Glutamatergic neuron (in vitro differentiated cells): ENCODE measurements around the gene CREB3L2. TPM values are rescaled to one million over a fixed set of nuclear protein-coding genes. Genes with fewer than 3 reads are reported as not detected.

Experiments used
- DNase-seq: peaks from one replicate; pipeline ENCODE4 v3.0.0; 2022
- H3K27ac Mint-ChIP-seq: one replicate; pipeline ENCODE4 v1.8.0; 2020; ENCODE audit warnings: mild to moderate bottlenecking, mixed read lengths, inconsistent platforms; ENCODE audit not compliant: unreplicated experiment
- H3K27me3 Mint-ChIP-seq: one replicate; pipeline ENCODE4 v1.8.0; 2020; ENCODE audit warnings: mild to moderate bottlenecking, moderate library complexity, mixed read lengths, inconsistent platforms; ENCODE audit not compliant: unreplicated experiment
- H3K36me3 Mint-ChIP-seq: one replicate; pipeline ENCODE4 v1.8.0; 2020; ENCODE audit warnings: mild to moderate bottlenecking, mixed read lengths, inconsistent platforms; ENCODE audit not compliant: unreplicated experiment
- H3K4me1 Mint-ChIP-seq: one replicate; pipeline ENCODE4 v1.8.0; 2020; ENCODE audit warnings: mild to moderate bottlenecking, low read depth, mixed read lengths, inconsistent platforms; ENCODE audit not compliant: unreplicated experiment
- H3K4me3 Mint-ChIP-seq: one replicate; pipeline ENCODE4 v1.8.0; 2020; ENCODE audit warnings: mild to moderate bottlenecking, mixed read lengths, inconsistent platforms; ENCODE audit not compliant: unreplicated experiment
- H3K9me3 Mint-ChIP-seq: one replicate; pipeline ENCODE4 v1.8.0; 2020; ENCODE audit warnings: mild to moderate bottlenecking, moderate library complexity, mixed read lengths, inconsistent platforms; ENCODE audit not compliant: unreplicated experiment
- total RNA-seq: library from RNA; stranded (reverse); fragmentation: NEBNext Ultra II Directional; extraction: Animal tissue kit (Norgen Biotek cat#: 25700); gene quantifications from one replicate; pipeline ENCODE4 v1.2.1, GENCODE V29; 2021; ENCODE audit not compliant: unreplicated experiment
- TF ChIP-seq, protein P1 (sequence below): fragments of 200-600 bp; sonication (generic); IDR thresholded peaks from one replicate; pipeline ENCODE4 v1.5.0; 2021; ENCODE audit not compliant: partially characterized antibody, unreplicated experiment

CREB3L2 gene
- total RNA-seq, 1 donor from 2014 or later: 45.4 TPM

DNA sequence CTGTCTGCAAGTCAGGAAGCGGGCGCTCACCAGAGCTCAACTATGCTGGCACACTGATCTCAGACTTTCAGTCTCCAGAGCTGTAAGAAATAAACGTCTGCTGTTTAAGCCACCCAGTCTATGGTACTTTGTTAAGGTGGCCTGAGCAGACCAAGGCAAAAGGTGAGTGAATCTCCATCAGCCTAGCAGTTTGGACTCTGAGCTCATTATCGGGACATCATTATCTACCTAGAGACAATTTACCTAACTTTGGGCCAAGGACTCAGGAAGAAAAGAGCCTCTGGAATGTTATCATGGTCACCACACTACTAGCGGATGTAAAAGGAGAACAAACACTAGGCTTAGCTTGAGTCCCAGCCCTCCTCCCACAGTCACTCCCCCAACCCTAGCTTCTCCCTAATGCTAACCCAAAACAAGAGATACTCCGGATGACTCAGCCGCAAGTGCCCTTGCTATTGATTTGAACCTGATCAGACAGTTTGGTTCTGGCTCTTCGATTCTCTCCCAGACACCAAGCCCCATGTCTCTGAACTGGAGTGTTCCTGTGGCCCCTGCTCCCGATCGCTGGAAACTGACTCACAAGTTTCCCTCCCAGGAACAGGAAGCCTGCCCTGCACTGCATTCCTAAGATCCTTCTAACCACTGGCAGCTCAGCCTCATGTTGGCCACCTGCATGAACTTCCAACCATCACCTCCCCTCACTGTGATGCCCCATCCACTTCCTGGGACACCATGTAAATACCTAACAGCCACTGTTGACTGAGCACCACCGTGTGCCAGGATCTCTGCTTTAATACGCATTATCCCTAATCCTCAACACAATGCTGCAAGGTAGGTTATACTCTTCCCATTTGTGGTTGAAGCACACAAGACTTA, 34.5 kb downstream of the CREB3L2 start:
- peaks cover 6% of the 10 kb centered on the region for H3K27me3 Mint-ChIP-seq
- no peak for DNase-seq
- no peaks in the 10 kb centered on the region for H3K36me3 Mint-ChIP-seq
- no peak overlapping the region for H3K27ac Mint-ChIP-seq
- peaks cover 2% of the 10 kb centered on the region for H3K9me3 Mint-ChIP-seq
- TF ChIP-seq, protein P1, sequence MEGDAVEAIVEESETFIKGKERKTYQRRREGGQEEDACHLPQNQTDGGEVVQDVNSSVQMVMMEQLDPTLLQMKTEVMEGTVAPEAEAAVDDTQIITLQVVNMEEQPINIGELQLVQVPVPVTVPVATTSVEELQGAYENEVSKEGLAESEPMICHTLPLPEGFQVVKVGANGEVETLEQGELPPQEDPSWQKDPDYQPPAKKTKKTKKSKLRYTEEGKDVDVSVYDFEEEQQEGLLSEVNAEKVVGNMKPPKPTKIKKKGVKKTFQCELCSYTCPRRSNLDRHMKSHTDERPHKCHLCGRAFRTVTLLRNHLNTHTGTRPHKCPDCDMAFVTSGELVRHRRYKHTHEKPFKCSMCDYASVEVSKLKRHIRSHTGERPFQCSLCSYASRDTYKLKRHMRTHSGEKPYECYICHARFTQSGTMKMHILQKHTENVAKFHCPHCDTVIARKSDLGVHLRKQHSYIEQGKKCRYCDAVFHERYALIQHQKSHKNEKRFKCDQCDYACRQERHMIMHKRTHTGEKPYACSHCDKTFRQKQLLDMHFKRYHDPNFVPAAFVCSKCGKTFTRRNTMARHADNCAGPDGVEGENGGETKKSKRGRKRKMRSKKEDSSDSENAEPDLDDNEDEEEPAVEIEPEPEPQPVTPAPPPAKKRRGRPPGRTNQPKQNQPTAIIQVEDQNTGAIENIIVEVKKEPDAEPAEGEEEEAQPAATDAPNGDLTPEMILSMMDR: no peak
- peaks cover 14% of the 10 kb centered on the region for H3K4me1 Mint-ChIP-seq
- H3K4me3 Mint-ChIP-seq: no peak overlapping the region

- H3K4me1 Mint-ChIP-seq: peaks cover 19% of the 10 kb centered on the region
- H3K4me3 Mint-ChIP-seq: no peak overlapping the region
- no peak for DNase-seq
- peaks cover 6% of the 10 kb centered on the region for H3K27me3 Mint-ChIP-seq
- no peaks in the 10 kb centered on the region for H3K36me3 Mint-ChIP-seq
- TF ChIP-seq, protein P1: no peak
- H3K9me3 Mint-ChIP-seq: peaks cover 5% of the 10 kb centered on the region
- H3K27ac Mint-ChIP-seq: no peak overlapping the region
Observed at GRCh38 chr7:137966641-137967142, 35.2 kb downstream of the CREB3L2 start.

- TF ChIP-seq, protein P1: no peak
- no peak overlapping the region for H3K4me3 Mint-ChIP-seq
- peaks cover 7% of the 10 kb centered on the region for H3K9me3 Mint-ChIP-seq
- H3K36me3 Mint-ChIP-seq: no peaks in the 10 kb centered on the region
- H3K27me3 Mint-ChIP-seq: peaks cover 6% of the 10 kb centered on the region
- no peak for DNase-seq
- H3K4me1 Mint-ChIP-seq: peaks cover 23% of the 10 kb centered on the region
- H3K27ac Mint-ChIP-seq: no peak overlapping the region
Observed at GRCh38 chr7:137965942-137966640, 35.8 kb downstream of the CREB3L2 start.

- Mint-ChIP-seq H3K4me3 (no peak overlapping the region), H3K36me3 (no peaks in the 10 kb centered on the region), H3K27me3 (peaks cover 4% of the 10 kb centered on the region), H3K9me3 (peaks cover 7% of the 10 kb centered on the region), H3K27ac (no peak overlapping the region), H3K4me1 (peaks cover 28% of the 10 kb centered on the region)
- TF ChIP-seq, protein P1: no peak
- DNase-seq: no peak
Observed at GRCh38 chr7:137964824-137965545, 36.9 kb downstream of the CREB3L2 start.
